Measurements from ENCODE around the gene NUMBL.
"Not testable (repeated sequence)": the region's sequence is repeated elsewhere in the genome, so short reads cannot be mapped to it uniquely, and the experiment has no call there.

NUMBL gene

GRCh38 chr19:40658031-40658430 is 32.4 kb downstream of the NUMBL start:
- no peaks in the 10 kb centered on the region for H3K9me3 ChIP-seq (ENCODE audit: control extremely low read depth in 1 of 5, control insufficient read depth in 4 of 5, insufficient read depth in 2 of 5, low read depth in 1 of 5, low read length in 4 of 5)
- CTCF ChIA-PET, result interaction anchor here (0.6 to 1.7 kb wide), 2 partner anchors 24 to 139 kb away, joined by 3 to 8 read pairs; no protein-coding TSS in a partner anchor
- H3K4me3 ChIP-seq (ENCODE audit: control insufficient read depth in 1 of 7, extremely low read depth in 1 of 7, insufficient read depth in 4 of 7, low read depth in 2 of 7, low read length in 6 of 7), result no peak overlapping the region
- peaks cover 0 to 2% (median 0%) of the 10 kb centered on the region in 5 experiments for H3K27me3 ChIP-seq (replicated peaks in 2 of 5; ENCODE audit: control insufficient read depth in 4 of 5, insufficient read depth in 5 of 5, low read length in 4 of 5)
- no peak for DNase-seq
- WGBS (ENCODE audit: insufficient coverage), result 100% methylated on average over 4 of the region's 8 CpGs
- peaks cover 0 to 5% (median 1%) of the 10 kb centered on the region in 4 experiments for H3K4me1 ChIP-seq (ENCODE audit: control extremely low read depth in 1 of 4, control insufficient read depth in 4 of 4, insufficient read depth in 4 of 4, low read length in 3 of 4)
- H3K36me3 ChIP-seq (ENCODE audit: control insufficient read depth in 4 of 4, insufficient read depth in 4 of 4, low read length in 3 of 4), result no peaks in the 10 kb centered on the region
- H3K27ac ChIP-seq (ENCODE audit: insufficient read depth in 1 of 2, low read depth in 1 of 2, low read length in 2 of 2, poor library complexity in 1 of 2, severe bottlenecking in 2 of 2), result no peak overlapping the region
- POLR2A ChIA-PET, result no interaction called here

- DNase-seq; CTCF ChIA-PET; H3K4me3 ChIP-seq (ENCODE audit: control insufficient read depth in 1 of 7, extremely low read depth in 1 of 7, insufficient read depth in 4 of 7, low read depth in 2 of 7, low read length in 6 of 7); H3K27ac ChIP-seq (ENCODE audit: insufficient read depth in 1 of 2, low read depth in 1 of 2, low read length in 2 of 2, poor library complexity in 1 of 2, severe bottlenecking in 2 of 2); H3K9me3 ChIP-seq (ENCODE audit: control extremely low read depth in 1 of 5, control insufficient read depth in 4 of 5, insufficient read depth in 2 of 5, low read depth in 1 of 5, low read length in 4 of 5); H3K36me3 ChIP-seq (ENCODE audit: control insufficient read depth in 4 of 4, insufficient read depth in 4 of 4, low read length in 3 of 4); POLR2A ChIA-PET; H3K27me3 ChIP-seq (replicated peaks in 2 of 5; ENCODE audit: control insufficient read depth in 4 of 5, insufficient read depth in 5 of 5, low read length in 4 of 5); H3K4me1 ChIP-seq (ENCODE audit: control extremely low read depth in 1 of 4, control insufficient read depth in 4 of 4, insufficient read depth in 4 of 4, low read length in 3 of 4): not testable (repeated sequence)
- WGBS (ENCODE audit: insufficient coverage), result 90% methylated on average over 5 of the region's 7 CpGs
These were observed 34.8 kb downstream of the NUMBL start for GRCh38 chr19:40655684-40656083.

- POLR2A ChIA-PET; H3K36me3 ChIP-seq (ENCODE audit: control insufficient read depth in 4 of 4, insufficient read depth in 4 of 4, low read length in 3 of 4); DNase-seq; H3K27me3 ChIP-seq (replicated peaks in 2 of 5; ENCODE audit: control insufficient read depth in 4 of 5, insufficient read depth in 5 of 5, low read length in 4 of 5); H3K27ac ChIP-seq (ENCODE audit: insufficient read depth in 1 of 2, low read depth in 1 of 2, low read length in 2 of 2, poor library complexity in 1 of 2, severe bottlenecking in 2 of 2); H3K4me1 ChIP-seq (ENCODE audit: control extremely low read depth in 1 of 4, control insufficient read depth in 4 of 4, insufficient read depth in 4 of 4, low read length in 3 of 4); H3K4me3 ChIP-seq (ENCODE audit: control insufficient read depth in 1 of 7, extremely low read depth in 1 of 7, insufficient read depth in 4 of 7, low read depth in 2 of 7, low read length in 6 of 7); H3K9me3 ChIP-seq (ENCODE audit: control extremely low read depth in 1 of 5, control insufficient read depth in 4 of 5, insufficient read depth in 2 of 5, low read depth in 1 of 5, low read length in 4 of 5): not testable (repeated sequence)
- CTCF ChIA-PET, result interaction anchor here (1.0 to 1.8 kb wide), 2 partner anchors 17 to 65 kb away, joined by 3 to 5 read pairs; no protein-coding TSS in a partner anchor
- 90% methylated on average over 8 of the region's 11 CpGs for WGBS (ENCODE audit: insufficient coverage)
These were observed 38.1 kb downstream of the NUMBL start for GRCh38 chr19:40652303-40652702.

- peaks cover 0 to 3% (median 0%) of the 10 kb centered on the region in 5 experiments for H3K27me3 ChIP-seq (replicated peaks in 2 of 5; ENCODE audit: control insufficient read depth in 4 of 5, insufficient read depth in 5 of 5, low read length in 4 of 5)
- H3K36me3 ChIP-seq (ENCODE audit: control insufficient read depth in 4 of 4, insufficient read depth in 4 of 4, low read length in 3 of 4), result no peaks in the 10 kb centered on the region
- DNase-seq, result no peak
- H3K4me3 ChIP-seq (ENCODE audit: control insufficient read depth in 1 of 7, extremely low read depth in 1 of 7, insufficient read depth in 4 of 7, low read depth in 2 of 7, low read length in 6 of 7), result no peak overlapping the region
- CTCF ChIA-PET, result interaction anchor here (2.0 kb wide), 1 partner anchor 16 kb away, joined by 7 read pairs; no protein-coding TSS in a partner anchor
- H3K9me3 ChIP-seq (ENCODE audit: control extremely low read depth in 1 of 5, control insufficient read depth in 4 of 5, insufficient read depth in 2 of 5, low read depth in 1 of 5, low read length in 4 of 5), result no peaks in the 10 kb centered on the region
- peaks cover 0 to 8% (median 2%) of the 10 kb centered on the region in 4 experiments for H3K4me1 ChIP-seq (ENCODE audit: control extremely low read depth in 1 of 4, control insufficient read depth in 4 of 4, insufficient read depth in 4 of 4, low read length in 3 of 4)
- POLR2A ChIA-PET, result no interaction called here
- 93% methylated on average over 8 of the region's 8 CpGs for WGBS (ENCODE audit: insufficient coverage)
- H3K27ac ChIP-seq (ENCODE audit: insufficient read depth in 1 of 2, low read depth in 1 of 2, low read length in 2 of 2, poor library complexity in 1 of 2, severe bottlenecking in 2 of 2), result no peak overlapping the region
These were observed 39.6 kb downstream of the NUMBL start for GRCh38 chr19:40650749-40651305.

GRCh38 chr19:40649903-40650675 is 40.4 kb downstream of the NUMBL start:
- H3K4me3 ChIP-seq (ENCODE audit: control insufficient read depth in 1 of 7, extremely low read depth in 1 of 7, insufficient read depth in 4 of 7, low read depth in 2 of 7, low read length in 6 of 7); H3K36me3 ChIP-seq (ENCODE audit: control insufficient read depth in 4 of 4, insufficient read depth in 4 of 4, low read length in 3 of 4); POLR2A ChIA-PET; DNase-seq; H3K9me3 ChIP-seq (ENCODE audit: control extremely low read depth in 1 of 5, control insufficient read depth in 4 of 5, insufficient read depth in 2 of 5, low read depth in 1 of 5, low read length in 4 of 5); H3K4me1 ChIP-seq (ENCODE audit: control extremely low read depth in 1 of 4, control insufficient read depth in 4 of 4, insufficient read depth in 4 of 4, low read length in 3 of 4); H3K27ac ChIP-seq (ENCODE audit: insufficient read depth in 1 of 2, low read depth in 1 of 2, low read length in 2 of 2, poor library complexity in 1 of 2, severe bottlenecking in 2 of 2); H3K27me3 ChIP-seq (replicated peaks in 2 of 5; ENCODE audit: control insufficient read depth in 4 of 5, insufficient read depth in 5 of 5, low read length in 4 of 5): not testable (repeated sequence)
- CTCF ChIA-PET, result interaction anchor here (2.0 kb wide), 1 partner anchor 15 kb away, joined by 7 read pairs; no protein-coding TSS in a partner anchor
- WGBS (ENCODE audit: insufficient coverage), result 97% methylated on average over 9 of the region's 9 CpGs

- DNase-seq, result no peak
- H3K4me3 ChIP-seq (ENCODE audit: control insufficient read depth in 1 of 7, extremely low read depth in 1 of 7, insufficient read depth in 4 of 7, low read depth in 2 of 7, low read length in 6 of 7), result no peak overlapping the region
- POLR2A ChIA-PET, result no interaction called here
- no peak overlapping the region for H3K27ac ChIP-seq (ENCODE audit: insufficient read depth in 1 of 2, low read depth in 1 of 2, low read length in 2 of 2, poor library complexity in 1 of 2, severe bottlenecking in 2 of 2)
- H3K4me1 ChIP-seq (ENCODE audit: control extremely low read depth in 1 of 4, control insufficient read depth in 4 of 4, insufficient read depth in 4 of 4, low read length in 3 of 4), result peaks cover 0 to 9% (median 2%) of the 10 kb centered on the region in 4 experiments
- H3K36me3 ChIP-seq (ENCODE audit: control insufficient read depth in 4 of 4, insufficient read depth in 4 of 4, low read length in 3 of 4), result no peaks in the 10 kb centered on the region
- no peaks in the 10 kb centered on the region for H3K9me3 ChIP-seq (ENCODE audit: control extremely low read depth in 1 of 5, control insufficient read depth in 4 of 5, insufficient read depth in 2 of 5, low read depth in 1 of 5, low read length in 4 of 5)
- 93% methylated on average over 3 of the region's 5 CpGs for WGBS (ENCODE audit: insufficient coverage)
- CTCF ChIA-PET, result interaction anchor here (1.0 to 1.7 kb wide), 3 partner anchors 12 to 173 kb away, joined by 3 to 9 read pairs (median 4); no protein-coding TSS in a partner anchor
- peaks cover 0 to 3% (median 0%) of the 10 kb centered on the region in 5 experiments for H3K27me3 ChIP-seq (replicated peaks in 2 of 5; ENCODE audit: control insufficient read depth in 4 of 5, insufficient read depth in 5 of 5, low read length in 4 of 5)
These were observed 43.7 kb downstream of the NUMBL start for GRCh38 chr19:40646743-40647254.
